K562 (cell line): ENCODE data around the gene FBXL12. TPM values are rescaled to one million over a fixed set of nuclear protein-coding genes. Genes with fewer than 3 reads are reported as not detected.

ENCODE experiments used
- CCNT2 ChIP-seq: IDR thresholded peaks from 2 replicates; pipeline ENCODE4 v1.6.1; 2011; ENCODE audit warnings: borderline replicate concordance, low read depth, mild to moderate bottlenecking, moderate library complexity, mixed read lengths, low read length; ENCODE audit not compliant: insufficient read length; ENCODE audit errors: extremely low read depth
- CHD2 ChIP-seq: IDR thresholded peaks from 2 replicates; pipeline ENCODE4 v1.6.1; 2011; ENCODE audit warnings: low read depth, low read length
- E2F3 ChIP-seq: fragments of 250-450 bp; sonication (Bioruptor Pico); IDR thresholded peaks from 2 replicates; pipeline ENCODE4 v1.4.0; 2020; ENCODE audit warnings: mild to moderate bottlenecking
- E4F1 ChIP-seq: fragments of 250-450 bp; sonication (Bioruptor Pico); IDR thresholded peaks from 2 replicates; pipeline ENCODE4 v1.5.0; 2021; ENCODE audit warnings: mild to moderate bottlenecking, borderline replicate concordance
- GMEB1 ChIP-seq: fragments of 250-450 bp; sonication (Bioruptor Pico); IDR thresholded peaks from 2 replicates; pipeline ENCODE4 v1.4.0; 2020; ENCODE audit warnings: mild to moderate bottlenecking
- GTF2F1 ChIP-seq: IDR thresholded peaks from 2 replicates; pipeline ENCODE4 v1.6.1; 2011; ENCODE audit warnings: low read depth, low read length, improper control_type of control experiment
- HDGF ChIP-seq: fragments of 450-650 bp; IDR thresholded peaks from 2 replicates; pipeline ENCODE4 v1.6.1; 2016
- HOXB6 ChIP-seq: fragments of 250-450 bp; sonication (Bioruptor Pico); IDR thresholded peaks from 2 replicates; pipeline ENCODE4 v1.5.1; 2022; ENCODE audit warnings: mild to moderate bottlenecking, borderline replicate concordance
- KLF10 ChIP-seq: fragments of 250-450 bp; sonication (Bioruptor Pico); IDR thresholded peaks from 2 replicates; pipeline ENCODE4 v1.6.1; 2021; ENCODE audit warnings: matching md5 sums
- MBD1 ChIP-seq: fragments of 250-450 bp; sonication (Bioruptor Pico); IDR thresholded peaks from 2 replicates; pipeline ENCODE4 v1.8.0; 2022; ENCODE audit warnings: inconsistent platforms
- NCOA4 ChIP-seq: fragments of 450-650 bp; IDR thresholded peaks from 2 replicates; pipeline ENCODE4 v1.6.1; 2018; ENCODE audit warnings: mild to moderate bottlenecking; ENCODE audit not compliant: partially characterized antibody
- NR1H2 ChIP-seq: sonication (generic); formaldehyde crosslinking; IDR thresholded peaks from 2 replicates; pipeline ENCODE4 v1.4.0; 2020; ENCODE audit warnings: mild to moderate bottlenecking, missing genetic modification reagents
- NRF1 ChIP-seq, 2 experiments: fragments of 450-650 bp; IDR thresholded peaks in 1 of 2; conservative IDR thresholded peaks in 1 of 2; 2 replicates each; pipeline ENCODE4 v1.6.1; 2014; ENCODE audit warnings: mild to moderate bottlenecking in 2 of 2
- POLR2AphosphoS2 ChIP-seq: IDR thresholded peaks from 2 replicates; pipeline ENCODE4 v1.6.1; 2012; ENCODE audit warnings: low read length, improper control_type of control experiment
- SMAD4 ChIP-seq: fragments of 250-450 bp; sonication (Bioruptor Pico); conservative IDR thresholded peaks from 2 replicates; pipeline ENCODE4 v1.8.0; 2021; ENCODE audit warnings: inconsistent platforms, mild to moderate bottlenecking, moderate library complexity
- SMC3 ChIP-seq: conservative IDR thresholded peaks from 2 replicates; pipeline ENCODE4 v1.6.1; 2011; ENCODE audit warnings: low read depth, low read length, improper control_type of control experiment; ENCODE audit not compliant: insufficient read depth
- TCF7L2 ChIP-seq: fragments of 150-350 bp; IDR thresholded peaks from 2 replicates; pipeline ENCODE4 v1.6.1; 2016; ENCODE audit warnings: low read depth, mild to moderate bottlenecking, low read length, moderate library complexity
- ZBTB9 ChIP-seq: fragments of 450-650 bp; formaldehyde crosslinking; IDR thresholded peaks from 2 replicates; pipeline ENCODE4 v1.4.0; 2020; ENCODE audit warnings: mild to moderate bottlenecking, moderate library complexity
- ZNF174 ChIP-seq: fragments of 250-450 bp; sonication (Bioruptor Pico); IDR thresholded peaks from 2 replicates; pipeline ENCODE4 v1.4.0; 2020; ENCODE audit warnings: mild to moderate bottlenecking
- ZNF444 ChIP-seq: fragments of 250-450 bp; sonication (Bioruptor Pico); IDR thresholded peaks from 2 replicates; pipeline ENCODE4 v1.4.0; 2020; ENCODE audit warnings: mild to moderate bottlenecking, moderate library complexity
- ZNF77 ChIP-seq: fragments of 250-450 bp; sonication (Bioruptor Pico); IDR thresholded peaks from 2 replicates; pipeline ENCODE4 v1.5.0; 2020
- ZNF780A ChIP-seq: fragments of 250-450 bp; sonication (Bioruptor Pico); IDR thresholded peaks from 2 replicates; pipeline ENCODE4 v1.5.0; 2021; ENCODE audit warnings: mild to moderate bottlenecking
- ZSCAN32 ChIP-seq: fragments of 450-650 bp; formaldehyde crosslinking; IDR thresholded peaks from 2 replicates; pipeline ENCODE4 v1.4.0; 2020; ENCODE audit warnings: mild to moderate bottlenecking, moderate library complexity
- polyA plus RNA-seq, 8 experiments: library from polyadenylated mRNA; depleted of rRNA in 4 of 8; stranded (reverse) in 5 of 8; unstranded in 3 of 8; fragments of >200 nt; fragmentation: Nextera tagmentation in 2 of 8; fragmentation: Illumina TruSeq in 1 of 8; extraction: Ambion mirVana in 2 of 8; extraction: Trizol in 1 of 8; gene quantifications; 2 replicates each; pipeline versions ENCODE4 v1.2.1 to v1.2.3, GENCODE V29; 2011 to 2014; ENCODE audit warnings: inconsistent platforms in 1 of 8, missing spikeins in 1 of 8
- total RNA-seq, 7 experiments: library from RNA; depleted of rRNA in 6 of 7; stranded (reverse); fragments of >200 nt in 6 of 7; fragmentation: Illumina TruSeq in 2 of 7; extraction: Trizol in 2 of 7; gene quantifications; 2 replicates each; pipeline versions ENCODE4 v1.2.1 to v1.2.3, GENCODE V29; 2011 to 2021; ENCODE audit warnings: low replicate concordance in 1 of 7

FBXL12 gene
- total and polyA plus RNA-seq, 9 of the 15 experiments (the other 6 are each of a cell fraction or from before 2014, with no cell fraction given), result 2.7 to 40.5 (median 26.5) TPM

GRCh38 chr19:9834726-9835506, 16.0 kb upstream of the FBXL12 start, which contains the start of gene PIN1 (continued):
- no peak for TF ChIP-seq ZSCAN32
- no peak for TF ChIP-seq ZNF444 (CRISPR knock-in tag)
- peak; percentile 86 to 89 for TF ChIP-seq NRF1 (conservative IDR thresholded peaks at IDR 0.05 in 1 of 2, IDR thresholded peaks at IDR 0.05 in 1 of 2)
- peak; percentile 85 for TF ChIP-seq CHD2
- TF ChIP-seq HOXB6 (CRISPR knock-in tag), result no peak
- TF ChIP-seq ZNF77 (CRISPR knock-in tag), result no peak
- 0 out of 2 replicates have a peak, but pooled peaks have one; percentile 39 for TF ChIP-seq GMEB1 (CRISPR knock-in tag)
- TF ChIP-seq ZNF174 (CRISPR knock-in tag), result no peak
- TF ChIP-seq MBD1, result no peak
- no peak for TF ChIP-seq NCOA4
- TF ChIP-seq NR1H2 (CRISPR knock-in tag), result peak; percentile 33; the same call in 1 of the 2 replicates
- TF ChIP-seq CCNT2, result peak; percentile 67
- TF ChIP-seq GTF2F1, result no peak
- TF ChIP-seq POLR2AphosphoS2, result 0 out of 2 replicates have a peak, but pooled peaks have one; percentile 72
- TF ChIP-seq ZNF780A (CRISPR knock-in tag), result no peak
- TF ChIP-seq SMC3, result no peak; the same call in 1 of the 2 replicates
- no peak for TF ChIP-seq HDGF
- TF ChIP-seq TCF7L2, result no peak
- TF ChIP-seq ZBTB9 (CRISPR knock-in tag), result no peak
- 0 out of 2 replicates have a peak, but pooled peaks have one; percentile 71 for TF ChIP-seq E2F3
- no peak for TF ChIP-seq SMAD4 (CRISPR knock-in tag)
- TF ChIP-seq KLF10 (CRISPR knock-in tag), result no peak
- no peak for TF ChIP-seq E4F1 (CRISPR knock-in tag)
